GM10248 (cell line): ENCODE data around the gene TLE4.
A peak's percentile ranks its signal among the peaks of the same experiment; 100 is the strongest.

ENCODE experiments used
- CTCF ChIA-PET: fragments of 300-600 bp; sonication (Branson Sonifier 250); formaldehyde crosslinking; extraction: SDS; loops from one replicate; lab custom pipeline; 2021; ENCODE audit warnings: antibody characterized with exemption; lab: Yijun Ruan, JAX
- POLR2A ChIA-PET: fragments of 350-650 bp; sonication (Branson Sonifier 250); formaldehyde crosslinking; extraction: SDS; loops from one replicate; lab custom pipeline; 2020; ENCODE audit warnings: antibody characterized with exemption; lab: Yijun Ruan, JAX
- DNase-seq: peaks from one replicate; pipeline ENCODE4 v3.0.0; 2012; ENCODE audit errors: extremely low spot score
- CTCF ChIP-seq: IDR thresholded peaks from 2 replicates; pipeline ENCODE4 v1.5.1; 2012; ENCODE audit warnings: mild to moderate bottlenecking, low read depth; ENCODE audit errors: extremely low read depth, missing control alignments, control extremely low read depth

TLE4 gene

DNA sequence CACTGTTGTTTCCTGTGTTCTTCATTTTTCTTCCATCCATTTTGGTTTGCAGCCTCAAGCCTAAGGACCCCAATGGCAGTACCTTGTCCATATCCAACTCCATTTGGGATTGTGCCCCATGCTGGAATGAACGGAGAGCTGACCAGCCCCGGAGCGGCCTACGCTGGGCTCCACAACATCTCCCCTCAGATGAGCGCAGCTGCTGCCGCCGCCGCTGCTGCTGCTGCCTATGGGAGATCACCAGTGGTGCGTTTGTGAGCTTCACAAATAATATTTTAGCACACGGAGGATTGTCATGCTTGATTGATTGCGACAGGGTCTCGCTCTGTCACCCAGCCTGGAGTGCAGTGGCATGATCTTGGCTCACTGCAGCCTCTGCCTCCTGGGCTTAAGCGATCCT, 136.8 kb downstream of the TLE4 start:
- CTCF ChIA-PET, result interaction anchor here (0.8 to 1.8 kb wide), 3 partner anchors 11 to 24 kb away, joined by 3 to 7 read pairs (median 4); no protein-coding TSS in a partner anchor
- POLR2A ChIA-PET, result no interaction called here
- no peak for TF ChIP-seq CTCF
- DNase-seq, result no peak

DNA sequence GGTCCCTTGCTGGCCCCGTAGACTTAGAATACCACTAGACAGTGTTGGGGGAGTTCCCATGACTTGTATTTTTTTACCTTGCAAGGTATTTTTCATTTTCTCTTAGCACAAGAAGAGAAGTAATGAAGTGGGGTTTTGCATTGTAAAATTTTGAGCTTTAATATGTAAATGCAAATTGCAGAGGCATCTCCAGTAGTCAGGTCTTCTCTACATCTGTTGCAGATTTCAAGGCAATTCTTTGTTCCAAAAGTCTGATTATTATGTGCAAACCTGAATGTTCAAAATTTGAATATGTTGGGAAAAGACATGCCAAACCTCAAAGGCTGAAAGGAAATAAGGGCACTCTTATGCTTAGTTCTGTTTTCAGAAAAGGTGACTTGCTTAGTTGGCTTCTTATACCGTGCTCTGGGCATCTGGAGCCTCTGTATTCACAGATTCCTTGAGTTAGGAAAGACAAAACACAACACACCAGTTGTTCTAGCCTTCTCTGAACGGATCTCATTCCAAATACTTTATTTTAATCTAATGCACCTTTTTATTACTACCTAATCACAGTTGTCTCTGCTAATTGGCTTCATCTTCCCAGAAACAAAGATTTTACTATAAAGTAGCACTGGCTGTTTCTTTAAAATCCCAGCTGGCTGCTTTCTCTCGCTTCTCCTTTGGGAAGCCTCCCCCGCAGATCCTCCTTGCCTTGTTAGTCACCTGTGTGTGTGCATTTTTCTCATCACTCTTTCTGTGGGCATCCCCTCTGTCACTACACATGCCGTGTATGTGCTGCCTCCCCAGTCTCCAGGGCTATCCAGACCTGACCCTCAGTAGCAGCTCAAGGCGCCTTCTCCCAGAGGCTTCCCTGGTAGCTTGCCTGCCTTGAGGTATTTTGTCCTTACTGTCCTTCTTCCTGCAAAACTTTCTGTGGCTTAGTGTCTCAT, 138.2 kb downstream of the TLE4 start:
- ChIA-PET POLR2A (no interaction called here), CTCF (no interaction called here)
- TF ChIP-seq CTCF, result no peak
- DNase-seq, result no peak

- ChIA-PET CTCF (no interaction called here), POLR2A (no interaction called here)
- no peak for TF ChIP-seq CTCF
- DNase-seq, result no peak
Observed at GRCh38 chr9:79711874-79712273, 140.1 kb downstream of the TLE4 start.

DNA sequence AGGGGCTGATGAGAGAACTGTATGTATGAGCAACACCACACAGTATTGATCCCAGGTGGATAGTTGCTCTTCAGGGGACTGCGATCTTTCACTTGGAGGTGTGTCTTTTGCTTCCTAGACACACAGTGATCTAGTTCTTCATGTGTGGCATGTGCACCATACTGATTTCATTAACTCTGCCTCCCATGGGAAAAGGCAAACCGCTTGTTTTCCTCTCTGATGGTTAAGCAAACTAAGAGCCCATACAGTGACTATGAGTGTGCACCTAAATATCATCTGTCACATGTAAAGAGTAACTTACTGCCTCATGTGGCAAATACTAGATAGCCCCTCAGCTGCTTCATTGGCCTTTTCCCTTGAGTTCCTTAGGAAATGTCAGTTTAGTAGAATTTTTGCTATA, 147.3 kb downstream of the TLE4 start:
- no peak for DNase-seq
- ChIA-PET POLR2A (no interaction called here), CTCF (interaction anchor here (1.2 to 1.4 kb wide), 3 partner anchors 9 to 98 kb away, joined by 3 read pairs; no protein-coding TSS in a partner anchor)
- TF ChIP-seq CTCF, result no peak

GRCh38 chr9:79719989-79720388, 148.2 kb downstream of the TLE4 start:
- DNase-seq, result no peak
- CTCF ChIA-PET, result interaction anchor here (1.2 kb wide), 1 partner anchor 47 kb away, joined by 3 read pairs; no protein-coding TSS in a partner anchor
- no peak for TF ChIP-seq CTCF
- POLR2A ChIA-PET, result no interaction called here

- no peak for TF ChIP-seq CTCF
- ChIA-PET CTCF (interaction anchor here (1.4 to 2.1 kb wide), 3 partner anchors 8 to 10 kb away, joined by 3 to 5 read pairs (median 5); no protein-coding TSS in a partner anchor), POLR2A (no interaction called here)
- DNase-seq, result peak; percentile 35
Observed at GRCh38 chr9:79731171-79731890, 159.6 kb downstream of the TLE4 start.
